ENCODE results near the gene JMJD4. TPM values are rescaled to one million over a fixed set of nuclear protein-coding genes. Genes with fewer than 3 reads are reported as not detected.

Gene JMJD4, protein sequence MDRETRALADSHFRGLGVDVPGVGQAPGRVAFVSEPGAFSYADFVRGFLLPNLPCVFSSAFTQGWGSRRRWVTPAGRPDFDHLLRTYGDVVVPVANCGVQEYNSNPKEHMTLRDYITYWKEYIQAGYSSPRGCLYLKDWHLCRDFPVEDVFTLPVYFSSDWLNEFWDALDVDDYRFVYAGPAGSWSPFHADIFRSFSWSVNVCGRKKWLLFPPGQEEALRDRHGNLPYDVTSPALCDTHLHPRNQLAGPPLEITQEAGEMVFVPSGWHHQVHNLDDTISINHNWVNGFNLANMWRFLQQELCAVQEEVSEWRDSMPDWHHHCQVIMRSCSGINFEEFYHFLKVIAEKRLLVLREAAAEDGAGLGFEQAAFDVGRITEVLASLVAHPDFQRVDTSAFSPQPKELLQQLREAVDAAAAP
- 22.3 to 31.3 TPM (median 30.1 TPM) in 5 replicates for total RNA-seq (2022; extraction: Qiagen RNA extraction)

DNA sequence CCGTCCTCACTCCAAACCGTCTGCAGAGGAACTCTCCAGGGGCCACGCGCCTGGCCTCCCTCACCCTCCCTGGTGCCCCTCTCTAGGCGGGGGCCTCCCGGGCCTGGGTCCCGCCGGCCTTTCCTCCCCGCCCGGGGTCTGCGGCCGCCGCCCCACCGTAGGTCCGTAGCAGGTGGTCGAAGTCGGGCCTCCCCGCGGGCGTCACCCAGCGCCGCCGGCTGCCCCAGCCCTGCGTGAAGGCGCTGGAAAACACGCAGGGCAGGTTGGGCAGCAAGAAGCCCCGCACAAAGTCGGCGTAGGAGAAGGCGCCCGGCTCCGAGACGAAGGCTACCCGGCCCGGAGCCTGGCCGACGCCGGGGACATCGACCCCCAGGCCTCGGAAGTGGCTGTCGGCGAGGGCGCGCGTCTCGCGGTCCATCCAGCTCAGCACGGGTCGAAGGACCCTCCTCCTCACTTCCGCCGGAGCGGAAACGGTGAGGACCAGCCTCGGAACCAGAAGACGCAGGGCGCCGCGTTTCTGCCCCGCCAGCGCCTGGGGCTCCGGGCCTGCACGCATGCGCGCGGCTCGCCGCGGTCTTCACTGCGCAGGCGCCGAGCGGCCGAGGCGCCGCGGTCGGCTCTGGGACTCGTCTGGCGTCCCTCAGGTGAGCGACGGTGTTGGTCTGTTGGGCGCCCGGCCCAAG lies at the start of gene JMJD4, which contains the start of gene SNAP47:
Gene JMJD4 (minus strand): TSS at position 447 of the 683 bp plus-strand sequence. CDS start 29 bp downstream, at position 418.
Gene SNAP47 (plus strand): TSS at position 580 of the 683 bp plus-strand sequence. CDS start 12,302 bp downstream, outside the sequence.

Other genes starting within 250 kb of the JMJD4 start
- gene ZNF678, start 171.7 kb downstream of the JMJD4 start, total RNA-seq (2022; extraction: Qiagen RNA extraction), result 0.83 to 2.0 TPM (median 1.4 TPM) in 5 replicates
- 25.5 to 28.7 TPM (median 27.7 TPM) in 5 replicates for gene SNAP47, start 133 bp upstream of the JMJD4 start, total RNA-seq (2022; extraction: Qiagen RNA extraction)
- not detected in 5 replicates for gene PRSS38, start 80.4 kb upstream of the JMJD4 start, total RNA-seq (2022; extraction: Qiagen RNA extraction)
- 6.0 to 7.9 TPM (median 6.9 TPM) in 5 replicates for gene WNT9A, start 212.6 kb upstream of the JMJD4 start, total RNA-seq (2022; extraction: Qiagen RNA extraction)

Data from A549 treated with AZD2906 at 1 μM for 4 hours (cell line).